Endothelial cell (in vitro differentiated cells): ENCODE measurements around the gene TTLL6. TPM values are rescaled to one million over a fixed set of nuclear protein-coding genes. Genes with fewer than 3 reads are reported as not detected.

Source experiments
- DNase-seq: peaks from one replicate; pipeline ENCODE4 v3.0.0; 2021; ENCODE audit warnings: low spot score
- H3K27ac Mint-ChIP-seq: one replicate; pipeline ENCODE4 v1.8.0; 2021; ENCODE audit warnings: mixed read lengths, inconsistent platforms; ENCODE audit not compliant: unreplicated experiment
- H3K27me3 Mint-ChIP-seq: one replicate; pipeline ENCODE4 v1.8.0; 2021; ENCODE audit warnings: mild to moderate bottlenecking, moderate library complexity, mixed read lengths, inconsistent platforms; ENCODE audit not compliant: unreplicated experiment
- H3K36me3 Mint-ChIP-seq: one replicate; pipeline ENCODE4 v1.8.0; 2021; ENCODE audit warnings: mild to moderate bottlenecking, low read depth, mixed read lengths, inconsistent platforms; ENCODE audit not compliant: unreplicated experiment
- H3K4me1 Mint-ChIP-seq: one replicate; pipeline ENCODE4 v1.8.0; 2021; ENCODE audit warnings: mild to moderate bottlenecking, mixed read lengths, inconsistent platforms; ENCODE audit not compliant: unreplicated experiment
- H3K4me3 Mint-ChIP-seq: one replicate; pipeline ENCODE4 v1.8.0; 2021; ENCODE audit warnings: mild to moderate bottlenecking, mixed read lengths, inconsistent platforms; ENCODE audit not compliant: unreplicated experiment
- H3K9me3 Mint-ChIP-seq: one replicate; pipeline ENCODE4 v1.8.0; 2021; ENCODE audit warnings: mixed read lengths, inconsistent platforms; ENCODE audit not compliant: unreplicated experiment
- total RNA-seq: library from RNA; stranded (reverse); fragmentation: NEBNext Ultra II Directional; extraction: Animal tissue kit (Norgen Biotek cat#: 25700); gene quantifications from one replicate; pipeline ENCODE4 v1.2.1, GENCODE V29; 2021; ENCODE audit not compliant: unreplicated experiment
- TF ChIP-seq, protein P1 (sequence below): fragments of 200-600 bp; sonication (generic); IDR thresholded peaks from one replicate; pipeline ENCODE4 v1.5.0; 2021; ENCODE audit warnings: antibody characterized with exemption; ENCODE audit not compliant: unreplicated experiment

TTLL6 gene
- total RNA-seq, 1 donor from 2014 or later, result 0.87 TPM

- Mint-ChIP-seq H3K4me1 (no peaks in the 10 kb centered on the region), H3K27ac (no peak overlapping the region), H3K27me3 (peaks cover 4% of the 10 kb centered on the region), H3K4me3 (no peak overlapping the region), H3K36me3 (no peaks in the 10 kb centered on the region), H3K9me3 (no peaks in the 10 kb centered on the region)
- TF ChIP-seq, protein P1, sequence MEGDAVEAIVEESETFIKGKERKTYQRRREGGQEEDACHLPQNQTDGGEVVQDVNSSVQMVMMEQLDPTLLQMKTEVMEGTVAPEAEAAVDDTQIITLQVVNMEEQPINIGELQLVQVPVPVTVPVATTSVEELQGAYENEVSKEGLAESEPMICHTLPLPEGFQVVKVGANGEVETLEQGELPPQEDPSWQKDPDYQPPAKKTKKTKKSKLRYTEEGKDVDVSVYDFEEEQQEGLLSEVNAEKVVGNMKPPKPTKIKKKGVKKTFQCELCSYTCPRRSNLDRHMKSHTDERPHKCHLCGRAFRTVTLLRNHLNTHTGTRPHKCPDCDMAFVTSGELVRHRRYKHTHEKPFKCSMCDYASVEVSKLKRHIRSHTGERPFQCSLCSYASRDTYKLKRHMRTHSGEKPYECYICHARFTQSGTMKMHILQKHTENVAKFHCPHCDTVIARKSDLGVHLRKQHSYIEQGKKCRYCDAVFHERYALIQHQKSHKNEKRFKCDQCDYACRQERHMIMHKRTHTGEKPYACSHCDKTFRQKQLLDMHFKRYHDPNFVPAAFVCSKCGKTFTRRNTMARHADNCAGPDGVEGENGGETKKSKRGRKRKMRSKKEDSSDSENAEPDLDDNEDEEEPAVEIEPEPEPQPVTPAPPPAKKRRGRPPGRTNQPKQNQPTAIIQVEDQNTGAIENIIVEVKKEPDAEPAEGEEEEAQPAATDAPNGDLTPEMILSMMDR, result no peak
- DNase-seq, result no peak
These were observed 49.7 kb downstream of the TTLL6 start for GRCh38 chr17:48767263-48767774.

GRCh38 chr17:48761114-48761513 is 55.9 kb downstream of the TTLL6 start:
- TF ChIP-seq, protein P1, result no peak
- Mint-ChIP-seq H3K4me3 (no peak overlapping the region), H3K36me3 (no peaks in the 10 kb centered on the region), H3K27ac (no peak overlapping the region), H3K9me3 (no peaks in the 10 kb centered on the region), H3K27me3 (peaks cover 10% of the 10 kb centered on the region), H3K4me1 (peaks cover 6% of the 10 kb centered on the region)
- no peak for DNase-seq

DNA sequence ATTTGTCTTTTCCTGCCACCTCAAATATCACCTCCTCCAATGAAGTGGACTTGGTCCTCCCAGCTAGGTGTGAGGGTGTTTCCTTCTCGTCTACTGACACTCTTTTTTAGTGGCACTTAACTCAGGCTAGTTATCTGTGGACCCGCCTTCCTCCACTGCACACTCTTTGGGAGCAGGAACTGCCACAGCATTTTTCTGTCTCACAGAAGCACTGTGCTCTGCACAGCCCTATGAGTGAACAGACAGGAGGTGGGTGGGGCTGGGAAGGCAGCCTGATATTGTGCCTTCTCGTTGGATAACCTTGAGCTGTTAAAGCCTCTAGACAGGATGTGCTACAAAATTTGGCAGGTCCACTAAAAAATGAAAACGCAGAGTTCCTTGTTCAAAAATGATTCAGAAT is 56.6 kb downstream of the TTLL6 start:
- no peak overlapping the region for H3K27ac Mint-ChIP-seq
- peaks cover 14% of the 10 kb centered on the region for H3K27me3 Mint-ChIP-seq
- H3K4me1 Mint-ChIP-seq, result peaks cover 6% of the 10 kb centered on the region
- H3K36me3 Mint-ChIP-seq, result no peaks in the 10 kb centered on the region
- TF ChIP-seq, protein P1, result no peak
- DNase-seq, result no peak
- H3K9me3 Mint-ChIP-seq, result no peaks in the 10 kb centered on the region
- no peak overlapping the region for H3K4me3 Mint-ChIP-seq

GRCh38 chr17:48759288-48759687 is 57.7 kb downstream of the TTLL6 start:
- H3K4me1 Mint-ChIP-seq, result peaks cover 11% of the 10 kb centered on the region
- no peak overlapping the region for H3K27ac Mint-ChIP-seq
- TF ChIP-seq, protein P1, result no peak
- no peak overlapping the region for H3K4me3 Mint-ChIP-seq
- DNase-seq, result no peak
- H3K27me3 Mint-ChIP-seq, result peaks cover 16% of the 10 kb centered on the region
- H3K9me3 Mint-ChIP-seq, result no peaks in the 10 kb centered on the region
- H3K36me3 Mint-ChIP-seq, result no peaks in the 10 kb centered on the region

GRCh38 chr17:48757524-48757961 is 59.5 kb downstream of the TTLL6 start:
- Mint-ChIP-seq H3K4me1 (peaks cover 25% of the 10 kb centered on the region), H3K9me3 (no peaks in the 10 kb centered on the region), H3K4me3 (no peak overlapping the region), H3K27me3 (peaks cover 30% of the 10 kb centered on the region), H3K36me3 (no peaks in the 10 kb centered on the region), H3K27ac (no peak overlapping the region)
- DNase-seq, result no peak
- TF ChIP-seq, protein P1, result no peak
